Progenitor cell of endocrine pancreas (in vitro differentiated cells): ENCODE measurements around the gene TANGO6. TPM values are rescaled to one million over a fixed set of nuclear protein-coding genes. Genes with fewer than 3 reads are reported as not detected.
"Not testable (repeated sequence)": the region's sequence is repeated elsewhere in the genome, so short reads cannot be mapped to it uniquely, and the experiment has no call there.

ENCODE experiments used
- DNase-seq: peaks from one replicate; pipeline ENCODE4 v3.0.0; 2021; ENCODE audit warnings: low spot score; ENCODE audit not compliant: unreplicated experiment
- H3K27ac Mint-ChIP-seq: 2 replicates; pipeline ENCODE4 v1.8.0; 2021; ENCODE audit warnings: mild to moderate bottlenecking, moderate library complexity, mixed read lengths
- H3K27me3 Mint-ChIP-seq: 2 replicates; pipeline ENCODE4 v1.8.0; 2021; ENCODE audit warnings: mixed read lengths
- H3K36me3 Mint-ChIP-seq: 2 replicates; pipeline ENCODE4 v1.8.0; 2022; ENCODE audit warnings: mixed read lengths; ENCODE audit not compliant: insufficient read depth
- H3K4me1 Mint-ChIP-seq: 2 replicates; pipeline ENCODE4 v1.8.0; 2021; ENCODE audit warnings: low read depth, mixed read lengths
- H3K4me3 Mint-ChIP-seq: 2 replicates; pipeline ENCODE4 v1.8.0; 2021; ENCODE audit warnings: low read depth, mild to moderate bottlenecking, moderate library complexity, mixed read lengths
- H3K9me3 Mint-ChIP-seq: 2 replicates; pipeline ENCODE4 v1.8.0; 2021; ENCODE audit warnings: low read depth, mixed read lengths
- total RNA-seq: library from RNA; stranded (reverse); gene quantifications from 2 replicates; pipeline ENCODE4 v1.2.1, GENCODE V29; 2021
- TF ChIP-seq, protein P1 (sequence below): fragments of 200-600 bp; sonication (generic); IDR thresholded peaks from one replicate; pipeline ENCODE4 v1.5.0; 2021; ENCODE audit warnings: antibody characterized with exemption, mild to moderate bottlenecking; ENCODE audit not compliant: unreplicated experiment

TANGO6 gene
- total RNA-seq, 1 donor from 2014 or later = 14.8 TPM

- DNase-seq, H3K27ac Mint-ChIP-seq, H3K9me3 Mint-ChIP-seq, H3K4me3 Mint-ChIP-seq, H3K27me3 Mint-ChIP-seq, H3K36me3 Mint-ChIP-seq: not testable (repeated sequence)
- TF ChIP-seq, protein P1, sequence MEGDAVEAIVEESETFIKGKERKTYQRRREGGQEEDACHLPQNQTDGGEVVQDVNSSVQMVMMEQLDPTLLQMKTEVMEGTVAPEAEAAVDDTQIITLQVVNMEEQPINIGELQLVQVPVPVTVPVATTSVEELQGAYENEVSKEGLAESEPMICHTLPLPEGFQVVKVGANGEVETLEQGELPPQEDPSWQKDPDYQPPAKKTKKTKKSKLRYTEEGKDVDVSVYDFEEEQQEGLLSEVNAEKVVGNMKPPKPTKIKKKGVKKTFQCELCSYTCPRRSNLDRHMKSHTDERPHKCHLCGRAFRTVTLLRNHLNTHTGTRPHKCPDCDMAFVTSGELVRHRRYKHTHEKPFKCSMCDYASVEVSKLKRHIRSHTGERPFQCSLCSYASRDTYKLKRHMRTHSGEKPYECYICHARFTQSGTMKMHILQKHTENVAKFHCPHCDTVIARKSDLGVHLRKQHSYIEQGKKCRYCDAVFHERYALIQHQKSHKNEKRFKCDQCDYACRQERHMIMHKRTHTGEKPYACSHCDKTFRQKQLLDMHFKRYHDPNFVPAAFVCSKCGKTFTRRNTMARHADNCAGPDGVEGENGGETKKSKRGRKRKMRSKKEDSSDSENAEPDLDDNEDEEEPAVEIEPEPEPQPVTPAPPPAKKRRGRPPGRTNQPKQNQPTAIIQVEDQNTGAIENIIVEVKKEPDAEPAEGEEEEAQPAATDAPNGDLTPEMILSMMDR = peak; percentile 11
- peaks cover 31% of the 10 kb centered on the region for H3K4me1 Mint-ChIP-seq
Observed at GRCh38 chr16:68990172-68990845, 147.0 kb downstream of the TANGO6 start.

GRCh38 chr16:68991075-68991474, 147.7 kb downstream of the TANGO6 start:
- Mint-ChIP-seq H3K27ac (no peak overlapping the region), H3K36me3 (no peaks in the 10 kb centered on the region), H3K27me3 (no peaks in the 10 kb centered on the region), H3K4me1 (peaks cover 36% of the 10 kb centered on the region), H3K4me3 (no peak overlapping the region), H3K9me3 (no peaks in the 10 kb centered on the region)
- TF ChIP-seq, protein P1 = no peak
- no peak for DNase-seq

DNA sequence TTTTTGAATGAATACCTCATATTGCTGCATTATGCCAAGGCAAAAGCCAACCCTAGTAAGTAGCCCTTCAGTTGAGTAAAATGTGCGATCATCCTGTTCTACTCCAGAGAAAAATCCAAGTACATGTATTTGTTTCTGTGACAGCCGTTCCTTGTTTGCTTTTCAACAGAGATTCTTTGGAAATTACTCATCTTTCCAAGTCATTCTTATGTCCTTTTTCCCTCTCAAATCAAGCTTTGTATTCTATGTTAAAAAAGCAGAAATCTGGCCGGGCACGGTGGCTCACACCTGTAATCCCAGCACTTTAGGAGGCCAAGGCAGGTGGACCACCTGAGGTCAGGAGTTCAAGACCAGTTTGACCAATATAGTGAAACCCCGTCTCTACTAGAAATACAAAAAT, 149.2 kb downstream of the TANGO6 start:
- TF ChIP-seq, protein P1 = no peak
- H3K36me3 Mint-ChIP-seq = peaks cover 1% of the 10 kb centered on the region
- H3K9me3 Mint-ChIP-seq = no peaks in the 10 kb centered on the region
- no peak for DNase-seq
- H3K27me3 Mint-ChIP-seq = no peaks in the 10 kb centered on the region
- peak overlapping the region; percentile 17 for H3K27ac Mint-ChIP-seq
- H3K4me1 Mint-ChIP-seq = peaks cover 44% of the 10 kb centered on the region
- no peak overlapping the region for H3K4me3 Mint-ChIP-seq

- TF ChIP-seq, protein P1 = no peak
- Mint-ChIP-seq H3K4me3 (peak overlapping the region; percentile 49), H3K4me1 (peaks cover 39% of the 10 kb centered on the region), H3K27ac (peak overlapping the region; percentile 91), H3K27me3 (no peaks in the 10 kb centered on the region), H3K36me3 (peaks cover 2% of the 10 kb centered on the region), H3K9me3 (no peaks in the 10 kb centered on the region)
- no peak for DNase-seq
Observed at GRCh38 chr16:68993456-68993855, 150.1 kb downstream of the TANGO6 start.

- H3K4me3 Mint-ChIP-seq = peak overlapping the region; percentile 49
- H3K9me3 Mint-ChIP-seq = no peaks in the 10 kb centered on the region
- H3K27ac Mint-ChIP-seq = peak overlapping the region; percentile 91
- no peak for DNase-seq
- H3K4me1 Mint-ChIP-seq = peaks cover 39% of the 10 kb centered on the region
- TF ChIP-seq, protein P1 = no peak
- no peaks in the 10 kb centered on the region for H3K27me3 Mint-ChIP-seq
- peaks cover 2% of the 10 kb centered on the region for H3K36me3 Mint-ChIP-seq
Observed at GRCh38 chr16:68993885-68994284, 150.6 kb downstream of the TANGO6 start.
